H1 (cell line): Measurements from ENCODE around the gene MGST2. TPM values are rescaled to one million over a fixed set of nuclear protein-coding genes. Genes with fewer than 3 reads are reported as not detected.

ENCODE experiments used
- CTCF ChIA-PET: fragments of 300-600 bp; sonication (Branson Sonifier 250); formaldehyde crosslinking; loops from one replicate; lab custom pipeline; 2021; ENCODE audit not compliant: partially characterized antibody; lab: Charles Lee
- POLR2A ChIA-PET: fragments of 300-600 bp; sonication (Branson Sonifier 250); formaldehyde crosslinking; loops from one replicate; lab custom pipeline; 2021; ENCODE audit warnings: inconsistent platforms; ENCODE audit not compliant: partially characterized antibody; lab: Charles Lee
- DNase-seq, 2 experiments: peaks; one replicate each; pipeline versions ENCODE4 v3.0.0 to v3.0.0-alpha.2; 2010 to 2022; ENCODE audit warnings: low spot score in 2 of 2, low read depth in 1 of 2, mixed read lengths in 1 of 2
- FAIRE-seq: peaks from 2 replicates; lab custom pipeline; 2011; peaks lifted over from hg19 to GRCh38; lab: Jason Lieb, UNC
- H2AFZ ChIP-seq: 2 replicates; pipeline ENCODE4 v1.8.1; 2012; ENCODE audit warnings: low read length, inconsistent platforms
- H2AK5ac ChIP-seq: 2 replicates; pipeline ENCODE4 v1.6.1; 2013; ENCODE audit warnings: low read depth, low read length
- H2BK120ac ChIP-seq: replicated peaks from 2 replicates; pipeline ENCODE3; 2013; ENCODE audit warnings: low read depth, low read length, inconsistent platforms
- H2BK12ac ChIP-seq: 2 replicates; pipeline ENCODE4 v1.6.1; 2013; ENCODE audit warnings: low read depth, low read length
- H2BK15ac ChIP-seq: 2 replicates; pipeline ENCODE4 v1.6.1; 2013; ENCODE audit warnings: low read length
- H2BK20ac ChIP-seq: 2 replicates; pipeline ENCODE4 v1.6.1; 2013; ENCODE audit warnings: low read length
- H2BK5ac ChIP-seq: 2 replicates; pipeline ENCODE4 v1.6.1; 2013; ENCODE audit warnings: low read depth, low read length
- H3K14ac ChIP-seq: 2 replicates; pipeline ENCODE4 v1.6.1; 2013; ENCODE audit warnings: inconsistent platforms; ENCODE audit not compliant: insufficient read length
- H3K18ac ChIP-seq: 2 replicates; pipeline ENCODE4 v1.6.1; 2013; ENCODE audit warnings: low read length; ENCODE audit errors: extremely low read depth
- H3K23ac ChIP-seq: 2 replicates; pipeline ENCODE4 v1.6.1; 2013; ENCODE audit warnings: inconsistent platforms; ENCODE audit not compliant: insufficient read length
- H3K23me2 ChIP-seq: 2 replicates; pipeline ENCODE4 v1.6.1; 2013; ENCODE audit warnings: low read depth, low read length
- H3K27ac ChIP-seq: 2 replicates; pipeline ENCODE4 v1.6.1; 2011; ENCODE audit warnings: low read depth, low read length, inconsistent platforms
- H3K27me3 ChIP-seq, 4 experiments: replicated peaks in 1 of 4; 1 replicate in 1 of 4; 2 replicates in 3 of 4; pipeline versions ENCODE4 v1.6.1 to v1.8.1; 2011 to 2013; ENCODE audit warnings: low read length in 3 of 4, mild to moderate bottlenecking in 3 of 4, inconsistent platforms in 2 of 4, mixed read lengths in 2 of 4, moderate library complexity in 1 of 4; ENCODE audit not compliant: control insufficient read depth in 3 of 4, insufficient read depth in 3 of 4; ENCODE audit errors: extremely low read depth in 1 of 4
- H3K36me3 ChIP-seq, 4 experiments: 2 replicates each; pipeline versions ENCODE4 v1.6.1 to v1.8.1; 2011 to 2013; ENCODE audit warnings: mild to moderate bottlenecking in 4 of 4, low read length in 3 of 4, moderate library complexity in 2 of 4, control low read depth in 1 of 4, inconsistent platforms in 1 of 4; ENCODE audit not compliant: insufficient read depth in 4 of 4, control insufficient read depth in 2 of 4
- H3K4ac ChIP-seq: replicated peaks from 2 replicates; pipeline ENCODE3; 2013; ENCODE audit warnings: low read length, low read depth, mixed read lengths, inconsistent platforms; ENCODE audit not compliant: insufficient read length
- H3K4me1 ChIP-seq, 4 experiments: replicated peaks in 1 of 4; 1 replicate in 1 of 4; 2 replicates in 3 of 4; pipeline versions ENCODE4 v1.6.1 to v1.8.1; 2011 to 2013; ENCODE audit warnings: low read length in 3 of 4, inconsistent platforms in 2 of 4, mixed read lengths in 1 of 4; ENCODE audit not compliant: insufficient read depth in 4 of 4, control insufficient read depth in 3 of 4
- H3K4me2 ChIP-seq, 2 experiments: 2 replicates each; pipeline versions ENCODE4 v1.6.1 to v1.8.1; 2011 to 2013; ENCODE audit warnings: low read depth in 2 of 2, low read length in 2 of 2, control low read depth in 1 of 2, inconsistent platforms in 1 of 2, mild to moderate bottlenecking in 1 of 2; ENCODE audit not compliant: insufficient read depth in 1 of 2
- H3K4me3 ChIP-seq, 4 experiments: fragments of 200-600, 300-600 bp in 1 of 4; sonication (generic), shearing (Covaris generic), sonication (Bioruptor Twin) in 1 of 4; 2 replicates each; pipeline versions ENCODE4 v1.5.1 to v1.8.1; 2011 to 2016; ENCODE audit warnings: low read length in 4 of 4, low read depth in 3 of 4, control low read depth in 2 of 4, inconsistent platforms in 2 of 4, mild to moderate bottlenecking in 2 of 4, mixed read lengths in 1 of 4, moderate library complexity in 1 of 4; ENCODE audit not compliant: insufficient read depth in 2 of 4; ENCODE audit errors: extremely low read depth in 1 of 4
- H3K56ac ChIP-seq: replicated peaks from 2 replicates; pipeline ENCODE3; 2013; ENCODE audit warnings: low read depth, mild to moderate bottlenecking, mixed read lengths, low read length, inconsistent platforms; ENCODE audit not compliant: insufficient read length
- H3K79me1 ChIP-seq: 2 replicates; pipeline ENCODE4 v1.6.1; 2013; ENCODE audit warnings: low read depth, low read length, control low read depth
- H3K79me2 ChIP-seq, 2 experiments: 2 replicates each; pipeline versions ENCODE4 v1.6.1 to v1.8.1; 2012 to 2013; ENCODE audit warnings: low read length in 2 of 2, mild to moderate bottlenecking in 2 of 2, inconsistent platforms in 1 of 2; ENCODE audit not compliant: insufficient read depth in 2 of 2, control insufficient read depth in 1 of 2
- H3K9ac ChIP-seq, 4 experiments: replicated peaks in 1 of 4; 1 replicate in 1 of 4; 2 replicates in 3 of 4; pipeline versions ENCODE4 v1.6.1 to v1.8.1; 2011 to 2013; ENCODE audit warnings: low read depth in 3 of 4, low read length in 3 of 4, control low read depth in 2 of 4, mild to moderate bottlenecking in 2 of 4, moderate library complexity in 2 of 4, inconsistent platforms in 1 of 4; ENCODE audit errors: extremely low read depth in 1 of 4
- H3K9me3 ChIP-seq, 2 experiments: 2 replicates each; pipeline versions ENCODE4 v1.6.1 to v1.8.1; 2012 to 2013; ENCODE audit warnings: mild to moderate bottlenecking in 2 of 2, moderate library complexity in 2 of 2, control low read depth in 1 of 2, inconsistent platforms in 1 of 2, low read depth in 1 of 2, low read length in 1 of 2, mixed read lengths in 1 of 2; ENCODE audit not compliant: insufficient read depth in 2 of 2
- H4K20me1 ChIP-seq, 2 experiments: replicated peaks in 1 of 2; 2 replicates each; pipeline versions ENCODE3 to v1.8.1; 2011 to 2013; ENCODE audit warnings: inconsistent platforms in 2 of 2, low read length in 2 of 2, mild to moderate bottlenecking in 1 of 2; ENCODE audit not compliant: insufficient read depth in 2 of 2, control insufficient read depth in 1 of 2
- H4K5ac ChIP-seq: 2 replicates; pipeline ENCODE4 v1.6.1; 2013; ENCODE audit warnings: low read length, low read depth, mixed read lengths, inconsistent platforms; ENCODE audit not compliant: insufficient read length
- H4K8ac ChIP-seq: 2 replicates; pipeline ENCODE4 v1.8.0; 2013; ENCODE audit warnings: mild to moderate bottlenecking, moderate library complexity, low read length, inconsistent platforms; ENCODE audit not compliant: insufficient read depth; ENCODE audit errors: extremely low read depth
- H4K91ac ChIP-seq: replicated peaks from 2 replicates; pipeline ENCODE3; 2013; ENCODE audit warnings: low read length, mixed read lengths, inconsistent platforms; ENCODE audit not compliant: insufficient read length
- CHD2 ChIP-seq: IDR thresholded peaks from 2 replicates; pipeline ENCODE4 v1.6.1; 2012; ENCODE audit warnings: low read length, improper control_type of control experiment
- SIX5 ChIP-seq: IDR thresholded peaks from 2 replicates; pipeline ENCODE4 v1.6.1; 2011; ENCODE audit warnings: mild to moderate bottlenecking, low read depth, low read length
- WGBS, 2 experiments: shearing (Covaris generic) in 1 of 2; methylation state at CpG; one replicate each; pipeline versions ENCODE4 v1.1.6 to v1.1.7; 2013 to 2015; ENCODE audit warnings: low lambda C conversion rate in 2 of 2, mixed read lengths in 2 of 2, inconsistent platforms in 1 of 2, low coverage in 1 of 2, missing lambda C conversion rate in 1 of 2; ENCODE audit not compliant: insufficient replicate concordance in 2 of 2, insufficient coverage in 1 of 2, insufficient read length in 1 of 2; ENCODE audit errors: extremely low coverage in 1 of 2, missing lambda C conversion rate in 1 of 2; 5-methylcytosine and 5-hydroxymethylcytosine counted together
- polyA plus RNA-seq, 7 experiments: library from polyadenylated mRNA; depleted of rRNA in 3 of 7; stranded (reverse) in 5 of 7; unstranded in 2 of 7; fragments of >200 nt in 5 of 7; fragments of 200-250 nt in 2 of 7; gene quantifications; 1 replicate in 5 of 7; 2 replicates in 1 of 7; 4 replicates in 1 of 7; pipeline versions ENCODE4 v1.2.1 to v1.2.3, GENCODE V29; 2011 to 2013; ENCODE audit warnings: missing spikeins in 2 of 7, mixed read lengths in 2 of 7
- total RNA-seq: library from RNA; stranded (reverse); fragmentation: NEBNext Ultra II Directional; extraction: Animal tissue kit (Norgen Biotek cat#: 25700); gene quantifications from 2 replicates; pipeline ENCODE4 v1.2.1, GENCODE V29; 2021

Gene MGST2
- total and polyA plus RNA-seq, 2 of the 8 experiments (the other 6 are each of a cell fraction or from before 2014, with no cell fraction given): 8.0 to 13.6 TPM

DNA sequence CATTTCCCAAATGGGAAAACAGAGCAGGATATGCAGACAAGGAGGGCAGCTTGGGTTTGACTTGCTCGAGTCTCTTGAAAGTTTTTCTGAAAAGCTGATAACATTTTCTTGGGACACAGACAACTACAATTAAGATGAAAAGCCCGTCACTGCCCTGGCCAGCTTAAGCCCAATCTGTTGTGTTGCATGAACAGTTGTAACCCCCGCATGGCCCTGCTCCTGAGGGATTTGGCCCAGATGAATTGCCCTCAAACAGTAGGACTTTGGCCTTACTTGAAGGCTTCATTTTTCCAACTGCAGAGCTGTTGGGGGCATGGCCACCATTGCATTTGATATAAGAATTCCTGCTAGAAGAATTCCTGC, 40.5 kb upstream of the MGST2 start:
- Histone ChIP-seq H2AFZ (no peak overlapping the region), H3K27ac (no peak overlapping the region)

More for the DNA sequence above, 40.5 kb upstream of the MGST2 start:
- ChIA-PET CTCF (interaction anchor here (1.1 to 18.2 kb wide), 5 partner anchors 8 to 69 kb away, joined by 3 to 264 read pairs (median 8); partner anchors contain the start of gene SETD7), POLR2A (interaction anchor here (0.9 kb wide), 1 partner anchor 9 kb away, joined by 4 read pairs; no protein-coding TSS in a partner anchor)
- H3K4me1 ChIP-seq: peaks cover 3 to 10% (median 10%) of the 10 kb centered on the region in 4 experiments; a peak in 5 of 7 replicates
- H2BK5ac ChIP-seq: no peak overlapping the region
- H3K4me3 ChIP-seq: no peak overlapping the region
- no peak overlapping the region for H4K5ac ChIP-seq
- H2BK120ac ChIP-seq: no peak overlapping the region
- DNase-seq: no peak
- H3K4me2 ChIP-seq: peak overlapping the region in 1 of 2 experiments; percentile 50; a peak in 2 of 4 replicates
- peaks cover 42 to 79% (median 69%) of the 10 kb centered on the region in 4 experiments for H3K27me3 ChIP-seq
- no peaks in the 10 kb centered on the region; the same call in 1 of the 2 replicates for H3K23me2 ChIP-seq
- no peak overlapping the region for H4K91ac ChIP-seq
- H2BK15ac ChIP-seq: no peak overlapping the region
- H2AK5ac ChIP-seq: no peak overlapping the region; the same call in 1 of the 2 replicates
- no peak overlapping the region for H3K18ac ChIP-seq
- no peak overlapping the region for H3K56ac ChIP-seq
- H4K20me1 ChIP-seq: peaks cover 0 to 2% of the 10 kb centered on the region in 2 experiments
- WGBS, 2 experiments: 69% methylated on average over 3 of the region's 3 CpGs; no CpG with 5 or more reads in 1 of the 2 experiments
- no peak overlapping the region for H3K14ac ChIP-seq
- no peaks in the 10 kb centered on the region for H3K9me3 ChIP-seq
- H2BK20ac ChIP-seq: no peak overlapping the region
- no peak overlapping the region for H4K8ac ChIP-seq
- H3K23ac ChIP-seq: no peak overlapping the region
- H2BK12ac ChIP-seq: no peak overlapping the region
- no peak overlapping the region for H3K9ac ChIP-seq
- no peak overlapping the region for H3K4ac ChIP-seq
- H3K79me2 ChIP-seq: no peaks in the 10 kb centered on the region
- no peaks in the 10 kb centered on the region; a peak in 1 of 8 replicates for H3K36me3 ChIP-seq
- TF ChIP-seq SIX5 (no peak), CHD2 (no peak)
- FAIRE-seq: no peak
- no peaks in the 10 kb centered on the region for H3K79me1 ChIP-seq
